Neutrophil (primary cell): ENCODE measurements around the gene PC.

Experiments
- H3K27ac ChIP-seq: fragments of 200-600 bp; sonication (generic); 2 replicates; pipeline ENCODE4 v1.5.1; 2016; ENCODE audit warnings: mild to moderate bottlenecking, moderate library complexity
- H3K27me3 ChIP-seq: fragments of 200-600 bp; sonication (generic); 2 replicates; pipeline ENCODE4 v1.6.0; 2016; ENCODE audit warnings: mild to moderate bottlenecking
- H3K36me3 ChIP-seq: fragments of 200-600 bp; sonication (generic); 2 replicates; pipeline ENCODE4 v1.5.1; 2017
- H3K4me1 ChIP-seq, 2 experiments: fragments of 200-600 bp in 1 of 2; sonication (generic) in 1 of 2; 1 replicate in 1 of 2; 2 replicates in 1 of 2; pipeline versions ENCODE4 v1.5.1 to v1.6.1; 2013 to 2016; ENCODE audit warnings: low read depth in 1 of 2, low read length in 1 of 2, mild to moderate bottlenecking in 1 of 2, moderate library complexity in 1 of 2; ENCODE audit not compliant: control insufficient read depth in 1 of 2, insufficient read depth in 1 of 2
- H3K4me3 ChIP-seq, 2 experiments: fragments of 200-600 bp in 1 of 2; sonication (generic) in 1 of 2; 1 replicate in 1 of 2; 2 replicates in 1 of 2; pipeline ENCODE4 v1.5.1; 2013 to 2016; ENCODE audit warnings: low read depth in 1 of 2, low read length in 1 of 2, mild to moderate bottlenecking in 1 of 2, moderate library complexity in 1 of 2
- H3K9me3 ChIP-seq: fragments of 200-600 bp; sonication (generic); 2 replicates; pipeline ENCODE4 v1.5.1; 2016
- CTCF ChIP-seq: fragments of 200-600 bp; sonication (generic); IDR thresholded peaks from 2 replicates; pipeline ENCODE4 v1.5.1; 2016; ENCODE audit warnings: antibody characterized with exemption

The PC gene

GRCh38 chr11:66891851-66892660 is 66.1 kb downstream of the PC start:
- H3K4me3 ChIP-seq, result no peak overlapping the region
- peaks cover 17% of the 10 kb centered on the region for H3K27me3 ChIP-seq
- H3K27ac ChIP-seq, result no peak overlapping the region
- H3K4me1 ChIP-seq, result no peaks in the 10 kb centered on the region
- no peaks in the 10 kb centered on the region for H3K9me3 ChIP-seq
- no peak for TF ChIP-seq CTCF
- no peaks in the 10 kb centered on the region for H3K36me3 ChIP-seq

- H3K36me3 ChIP-seq, result no peaks in the 10 kb centered on the region
- H3K4me1 ChIP-seq, result no peaks in the 10 kb centered on the region
- no peak overlapping the region for H3K27ac ChIP-seq
- no peak for TF ChIP-seq CTCF
- H3K27me3 ChIP-seq, result peaks cover 12% of the 10 kb centered on the region
- H3K4me3 ChIP-seq, result no peak overlapping the region
- H3K9me3 ChIP-seq, result no peaks in the 10 kb centered on the region
Measured at GRCh38 chr11:66889960-66890359, 68.2 kb downstream of the PC start.

DNA sequence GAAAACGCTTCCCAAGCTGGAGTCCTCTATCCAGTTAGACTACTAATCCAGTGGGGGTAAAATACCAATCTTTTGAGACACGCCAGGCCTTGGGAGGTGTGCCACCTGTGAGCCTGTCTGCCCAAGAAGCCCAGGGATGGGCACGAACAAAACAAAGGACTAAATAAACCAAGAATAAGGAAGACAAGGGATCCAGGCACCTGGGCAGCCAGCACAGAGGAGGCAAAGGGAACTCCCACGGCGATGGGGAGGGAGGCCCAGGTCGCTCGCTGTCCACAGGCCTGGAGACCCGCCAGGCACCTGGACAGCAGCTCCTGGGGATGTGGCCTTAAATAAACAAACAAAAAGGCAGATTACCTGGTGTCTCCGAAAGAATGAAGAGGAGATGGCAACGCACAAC is 69.9 kb downstream of the PC start:
- no peak overlapping the region for H3K27ac ChIP-seq
- H3K9me3 ChIP-seq, result no peaks in the 10 kb centered on the region
- no peak overlapping the region for H3K4me3 ChIP-seq
- no peaks in the 10 kb centered on the region for H3K4me1 ChIP-seq
- peaks cover 8% of the 10 kb centered on the region for H3K27me3 ChIP-seq
- H3K36me3 ChIP-seq, result no peaks in the 10 kb centered on the region
- TF ChIP-seq CTCF, result no peak

GRCh38 chr11:66887526-66887925 is 70.7 kb downstream of the PC start:
- TF ChIP-seq CTCF, result no peak
- Histone ChIP-seq H3K9me3 (no peaks in the 10 kb centered on the region), H3K4me1 (no peaks in the 10 kb centered on the region), H3K27me3 (peaks cover 8% of the 10 kb centered on the region), H3K36me3 (no peaks in the 10 kb centered on the region), H3K4me3 (no peak overlapping the region), H3K27ac (no peak overlapping the region)

DNA sequence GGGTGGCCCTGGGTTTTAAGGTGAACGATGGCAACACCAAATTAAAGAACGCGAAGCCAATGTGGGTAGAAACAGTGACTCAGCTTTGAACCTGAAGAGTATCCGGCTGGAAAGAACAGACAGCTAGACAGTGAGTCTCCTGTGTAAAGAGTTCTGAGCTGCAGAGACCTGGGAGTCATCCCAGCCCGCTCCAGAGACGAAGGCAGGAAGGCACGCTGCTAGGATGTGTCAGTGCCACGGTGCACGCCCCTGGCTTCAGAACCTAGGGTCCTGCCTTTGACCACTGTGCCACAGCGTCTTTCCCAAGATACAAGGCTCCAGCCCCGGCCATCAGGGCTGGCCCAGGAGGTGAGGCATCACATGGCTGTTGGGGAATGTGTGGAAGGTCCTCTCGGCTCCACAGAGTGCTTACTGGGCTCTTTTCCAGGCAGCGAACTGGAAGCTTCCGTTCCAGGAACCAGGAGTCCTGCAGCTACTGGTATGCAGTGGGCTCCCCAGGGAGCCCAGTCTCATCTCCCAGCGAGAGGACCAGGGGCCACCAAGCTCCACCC is 71.4 kb downstream of the PC start:
- no peaks in the 10 kb centered on the region for H3K9me3 ChIP-seq
- H3K27ac ChIP-seq, result no peak overlapping the region
- TF ChIP-seq CTCF, result no peak
- peaks cover 8% of the 10 kb centered on the region for H3K27me3 ChIP-seq
- H3K4me3 ChIP-seq, result no peak overlapping the region
- no peaks in the 10 kb centered on the region for H3K4me1 ChIP-seq
- H3K36me3 ChIP-seq, result no peaks in the 10 kb centered on the region
